GM19351 (cell line): ENCODE measurements around the gene RPS6KB1.
A peak's percentile ranks its signal among the peaks of the same experiment; 100 is the strongest.
"Not testable (repeated sequence)": the region's sequence is repeated elsewhere in the genome, so short reads cannot be mapped to it uniquely, and the experiment has no call there.

Source experiments
- ATAC-seq: cut with Tn5 transposase; IDR thresholded peaks from one replicate; pipeline ENCODE4 v1.9.1; 2021; ENCODE audit warnings: mild to moderate bottlenecking, moderate library complexity; ENCODE audit not compliant: unreplicated experiment

Gene RPS6KB1

GRCh38 chr17:59870482-59870881, 22.4 kb upstream of the RPS6KB1 start:
- no peak for ATAC-seq

- ATAC-seq = no peak
These were observed 20.6 kb upstream of the RPS6KB1 start for GRCh38 chr17:59872351-59872750.

- ATAC-seq = not testable (repeated sequence)
These were observed 19.5 kb upstream of the RPS6KB1 start for GRCh38 chr17:59873414-59873813.

DNA sequence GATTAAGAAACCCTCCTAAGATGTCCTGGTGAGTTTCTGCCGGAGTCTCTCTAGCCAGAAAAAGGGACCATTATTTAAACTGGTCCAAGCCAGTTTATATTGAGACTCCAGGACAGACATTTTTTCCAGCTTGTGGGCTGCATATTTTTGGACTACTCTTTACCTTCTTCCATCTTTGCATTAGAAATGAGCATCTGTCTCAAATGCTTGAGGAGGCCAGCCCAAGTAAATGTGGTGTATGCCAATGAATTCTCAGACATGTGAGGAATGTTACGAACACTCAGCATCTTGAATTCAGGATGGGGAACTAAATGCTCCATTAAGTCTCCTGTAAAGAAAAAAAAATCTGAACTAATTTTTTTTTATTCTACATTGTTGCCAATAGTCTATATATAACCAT, 18.5 kb upstream of the RPS6KB1 start:
- no peak for ATAC-seq

DNA sequence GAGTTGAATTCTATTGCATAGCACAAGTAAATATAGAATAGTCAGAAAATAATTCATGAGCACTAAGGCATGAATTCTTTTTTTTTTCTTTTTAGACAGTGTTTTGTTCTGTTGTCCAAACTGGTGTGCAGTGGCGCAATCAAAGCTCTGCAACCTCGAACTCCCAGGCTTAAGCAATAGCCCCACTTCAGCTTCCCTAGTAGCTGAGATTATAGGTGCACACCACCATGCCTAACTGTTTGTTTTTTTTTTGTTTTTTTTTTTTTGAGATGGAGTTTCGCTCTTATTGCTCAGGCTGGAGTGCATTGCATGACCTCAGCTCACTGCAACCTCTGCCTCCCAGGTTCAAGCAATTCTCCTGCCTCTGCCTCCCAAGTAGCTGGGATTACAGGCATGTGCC, 16.8 kb upstream of the RPS6KB1 start:
- no peak for ATAC-seq

GRCh38 chr17:59877965-59878364, 15.0 kb upstream of the RPS6KB1 start:
- ATAC-seq = no peak

- ATAC-seq = no peak
These were observed 14.3 kb upstream of the RPS6KB1 start for GRCh38 chr17:59878624-59879023.

- ATAC-seq = no peak
These were observed 8.1 kb upstream of the RPS6KB1 start for GRCh38 chr17:59884861-59885260.

DNA sequence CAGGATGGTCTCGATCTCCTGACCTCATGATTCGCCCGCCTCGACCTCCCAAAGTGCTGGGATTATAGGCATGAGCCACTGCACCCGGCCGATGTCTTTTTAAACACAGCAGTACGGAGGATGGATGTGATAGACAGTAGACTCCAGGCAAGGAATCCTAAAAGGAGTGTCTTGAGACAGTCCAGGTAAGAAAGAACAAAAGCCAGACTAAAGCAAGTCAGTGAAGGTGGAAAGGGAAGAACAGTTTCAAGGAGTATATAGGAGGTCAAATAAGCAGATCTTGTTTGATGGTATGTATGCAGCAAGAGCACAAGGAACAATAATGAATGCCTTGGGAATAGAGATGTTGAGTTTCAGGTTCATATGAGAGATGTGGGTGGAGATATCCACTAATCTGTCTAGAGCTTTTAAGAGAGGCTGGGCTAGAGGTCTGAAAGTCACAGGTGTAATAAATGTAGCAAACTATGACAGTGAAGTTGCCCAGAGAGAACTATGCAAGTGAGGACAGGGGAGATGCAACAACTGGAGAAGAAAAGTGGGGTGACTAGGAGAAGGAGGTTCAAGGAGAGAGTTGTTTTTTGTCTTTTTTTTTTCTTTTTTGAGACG, 4.7 kb upstream of the RPS6KB1 start:
- no peak for ATAC-seq

DNA sequence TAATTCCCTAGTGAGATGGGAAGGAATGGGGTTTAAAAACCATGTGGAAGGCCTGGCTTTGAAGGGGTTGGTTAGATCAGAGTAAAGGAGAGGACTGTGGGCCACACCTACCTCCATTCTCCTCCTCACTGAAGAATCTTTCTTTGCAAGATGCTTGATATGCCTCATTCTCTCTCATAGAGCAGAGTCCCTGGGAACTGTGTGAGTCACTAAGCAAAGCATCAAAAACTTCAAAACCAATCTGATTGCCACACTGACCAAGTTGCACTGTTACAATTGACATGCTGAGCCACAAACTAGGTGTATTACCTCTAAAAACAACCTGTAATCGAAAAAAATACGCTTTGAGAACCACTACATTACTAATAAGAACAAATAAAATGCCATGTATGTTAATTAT, 2.2 kb upstream of the RPS6KB1 start:
- ATAC-seq = no peak

DNA sequence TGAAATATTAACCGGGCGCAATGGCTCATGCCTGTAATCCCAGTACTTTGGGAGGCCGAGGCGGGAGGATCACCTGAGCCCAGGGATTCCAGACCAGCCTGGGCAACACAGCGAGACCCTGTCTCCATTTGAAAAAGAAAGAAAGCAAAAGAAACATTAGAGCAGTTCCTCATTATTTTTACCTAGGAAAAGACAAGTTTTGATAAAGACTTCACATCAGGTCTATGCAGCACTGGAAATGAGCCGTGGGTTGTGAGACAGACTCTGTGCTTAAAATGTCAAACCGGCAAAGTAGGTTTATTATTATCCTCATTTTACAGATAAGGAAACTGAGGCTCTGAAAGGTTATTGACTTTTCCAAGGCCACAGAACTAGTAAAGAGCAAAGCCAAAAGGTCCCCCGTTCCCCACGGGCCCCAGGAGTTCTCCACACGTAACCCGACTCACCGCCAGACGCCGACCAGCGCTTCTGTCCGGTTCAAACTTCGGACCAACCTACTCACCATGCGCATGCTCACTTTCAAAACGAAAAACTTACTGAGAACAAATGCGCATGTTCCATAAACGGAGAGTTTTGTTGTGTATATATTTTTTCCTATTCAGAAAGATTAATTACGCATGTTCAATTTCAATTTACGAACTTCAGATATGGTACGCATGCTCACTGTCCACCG, 534 bp upstream of the RPS6KB1 start:
- peak; percentile 48 for ATAC-seq

DNA sequence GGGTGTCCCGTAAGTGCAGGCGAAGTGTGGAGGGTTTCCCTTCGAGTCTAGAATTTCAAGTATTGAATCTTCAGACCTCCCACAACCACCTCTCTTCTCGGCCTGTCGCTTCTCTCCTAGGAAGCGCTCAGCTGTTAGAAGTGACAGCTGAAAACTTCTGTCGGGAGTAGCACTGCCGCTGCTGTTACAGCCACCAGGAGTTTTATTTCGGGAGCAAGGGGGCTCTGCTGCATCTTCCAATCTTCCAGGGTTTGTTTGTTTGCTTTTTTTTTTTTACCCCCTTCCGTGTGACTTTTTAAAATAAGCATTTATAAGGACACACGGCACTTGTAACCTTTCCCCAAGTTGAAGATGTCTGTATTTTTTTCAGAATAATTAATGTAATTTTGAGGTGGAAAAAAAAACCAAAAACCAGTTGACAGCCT, 767 bp downstream of the RPS6KB1 start:
- ATAC-seq = no peak

- ATAC-seq = no peak
These were observed 4.2 kb downstream of the RPS6KB1 start for GRCh38 chr17:59897090-59897489.

GRCh38 chr17:59899099-59899498, 6.2 kb downstream of the RPS6KB1 start:
- no peak for ATAC-seq

DNA sequence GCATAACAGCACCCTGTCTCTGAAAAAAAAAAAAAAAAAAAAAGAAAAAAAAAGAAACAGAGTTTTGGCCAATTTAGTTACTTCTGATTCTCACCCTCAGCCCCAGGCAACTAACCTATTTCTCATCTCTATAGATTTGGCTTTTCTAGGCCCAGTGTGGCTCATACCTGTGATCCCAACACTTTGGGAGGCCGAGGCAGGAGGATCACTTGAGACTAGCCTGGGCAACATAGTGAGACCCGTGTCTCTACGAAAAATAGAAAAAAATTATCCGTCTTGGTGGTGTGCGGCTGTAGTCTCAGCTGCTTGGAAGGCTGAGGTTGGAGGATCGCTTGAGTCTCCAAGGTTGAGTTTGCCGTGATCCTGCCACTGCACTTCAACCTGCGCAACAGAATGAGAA, 8.7 kb downstream of the RPS6KB1 start:
- ATAC-seq = no peak

DNA sequence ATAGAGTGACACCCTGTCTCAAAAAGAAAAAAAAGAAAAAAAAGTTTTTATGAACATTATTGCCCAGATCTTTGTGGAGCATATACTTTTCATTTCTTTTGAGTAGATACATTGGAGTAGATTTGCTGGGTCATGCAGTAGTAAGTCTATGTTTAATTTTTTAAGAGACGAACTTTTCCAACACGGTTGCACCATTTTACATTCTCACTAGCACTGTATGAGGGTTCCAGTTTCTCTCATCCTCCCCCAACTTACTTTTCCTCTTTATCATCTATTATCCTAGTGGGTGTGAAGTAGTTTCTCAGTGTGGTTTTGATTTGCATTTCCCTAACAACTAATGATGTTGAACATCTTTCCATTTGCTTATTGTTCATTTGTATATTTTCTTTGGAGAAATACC, 10.5 kb downstream of the RPS6KB1 start:
- no peak for ATAC-seq

DNA sequence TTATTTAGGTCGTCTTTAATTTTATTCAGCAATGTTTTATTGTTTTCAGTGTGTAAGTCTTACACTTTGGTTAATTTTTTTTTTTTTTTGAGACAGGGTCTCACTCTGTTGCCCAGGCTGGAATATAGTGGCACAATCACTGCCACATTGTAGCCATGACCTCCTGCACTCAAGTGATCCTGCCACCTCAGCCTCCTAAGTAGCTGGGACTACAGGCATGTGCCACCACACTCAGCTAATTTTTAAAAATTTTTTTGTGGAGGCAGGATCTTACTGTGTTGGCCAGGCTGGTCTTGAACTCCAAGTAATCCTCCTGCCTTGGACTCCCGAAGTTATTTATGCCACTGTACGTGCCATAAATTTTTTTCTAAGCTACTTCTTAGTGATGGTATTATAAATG, 14.5 kb downstream of the RPS6KB1 start:
- ATAC-seq = no peak

GRCh38 chr17:59914274-59914854, 21.4 kb downstream of the RPS6KB1 start:
- ATAC-seq = no peak

DNA sequence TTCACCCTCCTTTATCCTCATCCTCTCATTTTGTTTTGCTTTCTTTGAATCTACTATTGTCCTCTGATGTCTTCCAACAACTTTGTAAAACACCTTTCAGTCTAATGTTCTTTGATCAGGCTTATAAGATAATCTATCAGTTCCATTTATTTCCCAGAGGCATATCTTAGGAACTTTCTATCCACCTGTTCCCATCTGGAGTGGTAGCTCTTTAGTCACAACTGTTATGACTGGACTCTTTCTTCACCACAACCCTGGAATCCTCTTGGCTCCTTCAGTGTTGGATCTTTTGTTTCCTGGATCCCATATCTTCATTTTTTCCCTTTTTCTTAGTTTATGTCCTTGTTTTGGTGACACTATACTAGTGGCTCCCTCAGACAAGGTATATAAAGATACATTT, 23.5 kb downstream of the RPS6KB1 start:
- ATAC-seq = no peak

- ATAC-seq = not testable (repeated sequence)
These were observed 27.7 kb downstream of the RPS6KB1 start for GRCh38 chr17:59920637-59921036.

DNA sequence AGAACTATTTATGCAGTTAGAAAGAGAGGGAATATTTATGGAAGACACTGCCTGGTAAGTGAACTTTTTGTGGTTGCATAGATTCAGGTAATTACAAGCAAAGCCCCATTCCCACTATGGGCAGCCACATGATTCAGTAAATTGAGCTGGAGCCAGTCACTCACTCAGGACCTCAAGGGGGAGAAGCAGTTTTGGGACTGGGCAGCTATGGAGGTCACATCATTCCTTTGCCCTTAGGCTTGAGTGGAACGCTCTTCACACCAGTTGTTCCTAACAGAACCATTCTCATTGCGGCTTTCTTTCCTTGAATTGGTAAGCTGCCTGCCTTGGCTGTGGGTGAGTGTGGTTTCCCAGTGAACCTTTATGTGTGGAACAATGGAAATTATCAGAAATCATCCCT, 37.2 kb downstream of the RPS6KB1 start:
- ATAC-seq = not testable (repeated sequence)

DNA sequence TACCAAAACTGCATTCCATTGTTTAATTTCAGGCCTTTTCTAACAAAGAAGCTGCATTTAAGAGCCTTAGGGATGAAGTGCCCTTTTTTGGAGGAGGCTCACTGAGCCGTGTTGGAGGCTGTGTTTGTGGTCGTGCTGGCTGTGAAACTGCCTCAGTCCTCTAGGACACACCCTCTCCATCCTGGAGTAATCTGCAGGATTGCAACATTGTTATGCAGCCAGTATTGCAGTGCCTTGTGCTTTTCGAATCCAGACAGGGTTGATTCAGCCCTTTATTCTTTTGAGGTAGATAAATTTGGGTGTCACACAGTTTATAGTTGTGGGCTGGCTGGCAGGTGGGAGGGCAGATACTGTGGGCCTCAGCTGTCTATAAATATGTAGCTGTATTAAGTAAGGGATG, 37.8 kb downstream of the RPS6KB1 start:
- not testable (repeated sequence) for ATAC-seq
